Upper lobe of left lung (tissue), 4 donors: ENCODE measurements around the gene SCYL2.

Experiments
- EP300 ChIP-seq, 4 donors: sonication (generic); formaldehyde crosslinking; IDR thresholded peaks; one replicate each; pipeline ENCODE4 v1.5.1; 2017; ENCODE audit warnings: antibody characterized with exemption in 4 of 4, control low read depth in 2 of 4
- POLR2A ChIP-seq, 4 donors: fragments of 450-650 bp; IDR thresholded peaks; one replicate each; pipeline ENCODE4 v1.5.1; 2016 to 2017; ENCODE audit warnings: antibody characterized with exemption in 4 of 4, mild to moderate bottlenecking in 2 of 4

DNA sequence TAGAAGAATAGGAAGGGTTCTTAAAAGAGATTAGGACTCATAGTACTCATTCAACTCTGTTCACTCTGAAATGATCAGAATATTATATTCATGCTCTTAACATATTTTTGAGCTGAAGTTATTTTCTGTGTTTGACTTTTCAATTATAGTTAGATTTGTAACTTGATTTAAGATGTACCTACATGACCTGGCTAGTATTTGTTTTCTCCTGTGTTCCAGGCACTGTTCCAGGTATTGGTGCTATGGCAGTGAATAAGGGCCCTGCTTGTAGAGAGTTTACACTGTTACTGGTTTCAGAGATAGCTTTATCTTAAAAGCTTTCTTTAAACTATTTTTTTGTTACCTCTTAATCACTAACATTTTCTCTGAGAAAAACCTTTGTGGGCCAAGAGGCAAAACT, 70.8 kb downstream of the SCYL2 start:
- TF ChIP-seq EP300 (IDR thresholded peaks at IDR 0.05) (no peak), POLR2A (IDR thresholded peaks at IDR 0.05) (no peak)
